Pancreas (tissue), 10 donors: ENCODE measurements around the gene PITPNM2. TPM values are rescaled to one million over a fixed set of nuclear protein-coding genes. Genes with fewer than 3 reads are reported as not detected.

ENCODE experiments used
- ATAC-seq, 4 donors: fragments of 200-7000 bp; cut with Tn5 transposase; one replicate each; pipeline versions ENCODE4 v1.8.0 to v1.9.1; 2020; ENCODE audit warnings: mild to moderate bottlenecking in 4 of 4, moderate library complexity in 4 of 4
- DNase-seq, 6 donors: peaks; one replicate each; pipeline ENCODE4 v3.0.0-alpha.2; 2020
- FAIRE-seq: peaks from 2 replicates; lab custom pipeline; 2012; peaks lifted over from hg19 to GRCh38; lab: Jason Lieb, UNC
- H3K27ac ChIP-seq, 4 donors: fragments of 200-600 bp; sonication (generic); 1 replicate in 3 of 4; 2 replicates in 1 of 4; pipeline versions ENCODE4 v1.5.0 to v1.8.0; 2020
- H3K27me3 ChIP-seq, 4 donors: fragments of 200-600 bp; one replicate each; pipeline ENCODE4 v1.8.0; 2021
- H3K36me3 ChIP-seq, 3 donors: fragments of 200-600 bp; sonication (generic) in 1 of 3; one replicate each; pipeline versions ENCODE4 v1.5.0 to v1.8.0; 2020 to 2021
- H3K4me1 ChIP-seq, 3 donors: fragments of 200-600 bp; one replicate each; pipeline ENCODE4 v1.8.0; 2021
- H3K4me3 ChIP-seq, 4 donors: fragments of 200-600 bp; sonication (generic) in 2 of 4; one replicate each; pipeline versions ENCODE4 v1.5.0 to v1.8.0; 2020 to 2021
- H3K9me3 ChIP-seq, 4 donors: fragments of 200-600 bp; one replicate each; pipeline ENCODE4 v1.8.0; 2021
- CTCF ChIP-seq, 4 donors: fragments of 200-600 bp; sonication (generic) in 3 of 4; IDR thresholded peaks; one replicate each; pipeline versions ENCODE4 v1.5.0 to v1.8.0; 2021; ENCODE audit warnings: antibody characterized with exemption in 4 of 4
- WGBS, 2 donors: extraction: QIAGEN DNeasy Blood & Tissue Kit; methylation state at CpG; one replicate each; pipeline ENCODE4 v1.1.7; 2013; 5-methylcytosine and 5-hydroxymethylcytosine counted together
- intact Hi-C, 3 donors: fragments of 100-400 bp; cut with DNase I; formaldehyde crosslinking; loops; one replicate each; pipeline versions ENCODE4 v1.11.1 to v1.14.2; 2022
- polyA plus RNA-seq, 2 donors: library from polyadenylated mRNA; stranded (reverse); fragments of 200-250 nt; gene quantifications; one replicate each; pipeline ENCODE4 v1.2.3, GENCODE V29; 2013
- total RNA-seq, 6 donors: library from RNA; stranded (reverse); fragmentation: NEBNext Ultra II Directional in 4 of 6; extraction: Animal tissue kit (Norgen Biotek cat#: 25700) in 4 of 6; gene quantifications; one replicate each; pipeline versions ENCODE4 v1.2.1 to v1.2.4, GENCODE V29; 2021 to 2023
- donor health status: healthy with polysubstance abuse.
- donor health status: DM: no; HTN: no; CAD: no; lungs with moderate emphysema.
- donor health status: DM: no; HTN: no; CAD: no.
- donor health status: control.
- donor health status: control.
- donor health status: Bipolar disorder and iron deficiency.
- donor health status: DM: yes; HTN: yes; CAD: no.
- donor health status: DM: no; HTN: no; CAD: no.
- donor health status: DM: no; HTN: no; CAD: no.
- donor health status: DM: yes; HTN: yes; CAD: no.

The PITPNM2 gene
- total and polyA plus RNA-seq, 8 donors, result 4.4 to 13.2 (median 6.4) TPM

- WGBS, 2 donors, result 79% methylated on average over 8 of the region's 8 CpGs
- ATAC-seq (no peak), FAIRE-seq (no peak), DNase-seq (no peak)
- H3K36me3 ChIP-seq, result no peaks in the 10 kb centered on the region
- intact Hi-C loops, result no loop called here
- TF ChIP-seq CTCF (IDR thresholded peaks at IDR 0.05), result no peak
- H3K27me3 ChIP-seq, result no peaks in the 10 kb centered on the region
- H3K27ac ChIP-seq, result no peak overlapping the region
- H3K4me1 ChIP-seq, result peaks cover 0 to 4% (median 0%) of the 10 kb centered on the region in 3 donors
- H3K9me3 ChIP-seq, result no peaks in the 10 kb centered on the region
- H3K4me3 ChIP-seq, result no peak overlapping the region
Measured at GRCh38 chr12:123113026-123113425, 37.9 kb downstream of the PITPNM2 start.

GRCh38 chr12:123111498-123112165 is 39.3 kb downstream of the PITPNM2 start:
- FAIRE-seq (no peak), DNase-seq (no peak), ATAC-seq (no peak)
- H3K9me3 ChIP-seq, result no peaks in the 10 kb centered on the region
- no peaks in the 10 kb centered on the region for H3K27me3 ChIP-seq
- WGBS, 2 donors, result 91 to 92% methylated on average over 12 to 19 of the region's 19 CpGs
- no peak for TF ChIP-seq CTCF (IDR thresholded peaks at IDR 0.05)
- H3K4me3 ChIP-seq, result no peak overlapping the region
- no peaks in the 10 kb centered on the region for H3K36me3 ChIP-seq
- intact Hi-C loops, result no loop called here
- peaks cover 0 to 4% (median 0%) of the 10 kb centered on the region in 3 donors for H3K4me1 ChIP-seq
- no peak overlapping the region for H3K27ac ChIP-seq

GRCh38 chr12:123109319-123109772 is 41.5 kb downstream of the PITPNM2 start:
- FAIRE-seq (no peak), DNase-seq (no peak), ATAC-seq (peak in 2 of 4 donors; percentile 30 to 31)
- TF ChIP-seq CTCF (IDR thresholded peaks at IDR 0.05), result no peak
- Histone ChIP-seq H3K36me3 (no peaks in the 10 kb centered on the region), H3K27ac (no peak overlapping the region), H3K4me1 (no peaks in the 10 kb centered on the region), H3K9me3 (no peaks in the 10 kb centered on the region), H3K27me3 (no peaks in the 10 kb centered on the region), H3K4me3 (no peak overlapping the region)
- 69 to 91% methylated on average over 3 of the region's 3 CpGs for WGBS, 2 donors
- intact Hi-C loops, result no loop called here

GRCh38 chr12:123108682-123109066 is 42.2 kb downstream of the PITPNM2 start:
- Histone ChIP-seq H3K27ac (no peak overlapping the region), H3K4me1 (no peaks in the 10 kb centered on the region), H3K4me3 (no peak overlapping the region), H3K27me3 (no peaks in the 10 kb centered on the region), H3K9me3 (no peaks in the 10 kb centered on the region), H3K36me3 (no peaks in the 10 kb centered on the region)
- FAIRE-seq, result no peak
- 83% methylated on average over 7 of the region's 7 CpGs for WGBS, 2 donors
- DNase-seq, result no peak
- no peak for TF ChIP-seq CTCF (IDR thresholded peaks at IDR 0.05)
- intact Hi-C loops, result no loop called here
- ATAC-seq, result no peak

- no peak overlapping the region for H3K4me3 ChIP-seq
- intact Hi-C loops, result no loop called here
- H3K9me3 ChIP-seq, result no peaks in the 10 kb centered on the region
- TF ChIP-seq CTCF (IDR thresholded peaks at IDR 0.05), result no peak
- FAIRE-seq (no peak), DNase-seq (no peak), ATAC-seq (no peak)
- no peak overlapping the region for H3K27ac ChIP-seq
- WGBS, 2 donors, result 88 to 89% methylated on average over 13 of the region's 13 CpGs
- no peaks in the 10 kb centered on the region for H3K4me1 ChIP-seq
- H3K27me3 ChIP-seq, result no peaks in the 10 kb centered on the region
- no peaks in the 10 kb centered on the region for H3K36me3 ChIP-seq
Measured at GRCh38 chr12:123107926-123108681, 42.8 kb downstream of the PITPNM2 start.
